SKM-1 treated with dmso at 0.1 percent for 144 hours (cell line): ENCODE measurements around the gene SMNDC1.
"Not testable (repeated sequence)": the region's sequence is repeated elsewhere in the genome, so short reads cannot be mapped to it uniquely, and the experiment has no call there.

Experiments
- DNase-seq: peaks from one replicate; lab custom pipeline; 2025; ENCODE audit not compliant: unreplicated experiment; lab: John Stamatoyannopoulos, UW

SMNDC1 gene

GRCh38 chr10:110254467-110254866 is 50.3 kb downstream of the SMNDC1 start:
- DNase-seq: no peak

DNA sequence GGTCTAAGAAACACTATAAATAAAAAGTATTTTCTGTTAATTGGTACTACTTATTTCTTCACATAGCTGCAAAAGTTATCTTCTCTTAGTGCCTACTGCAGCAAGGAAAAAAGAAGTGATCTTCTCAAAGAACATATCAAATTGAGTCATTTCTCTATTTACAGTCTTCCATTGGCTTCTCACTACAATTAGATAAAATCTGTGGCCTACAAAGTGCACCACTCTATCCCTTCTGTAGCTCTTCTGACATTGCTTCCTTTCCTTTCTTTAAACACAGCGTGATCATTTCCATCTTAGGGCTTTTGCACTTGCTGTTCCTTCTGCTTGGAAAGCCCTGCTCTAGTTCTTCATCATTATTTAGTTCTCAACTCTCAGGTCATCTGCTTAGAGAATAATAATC is 52.6 kb downstream of the SMNDC1 start:
- no peak for DNase-seq

GRCh38 chr10:110251392-110251791 is 53.3 kb downstream of the SMNDC1 start:
- not testable (repeated sequence) for DNase-seq

DNA sequence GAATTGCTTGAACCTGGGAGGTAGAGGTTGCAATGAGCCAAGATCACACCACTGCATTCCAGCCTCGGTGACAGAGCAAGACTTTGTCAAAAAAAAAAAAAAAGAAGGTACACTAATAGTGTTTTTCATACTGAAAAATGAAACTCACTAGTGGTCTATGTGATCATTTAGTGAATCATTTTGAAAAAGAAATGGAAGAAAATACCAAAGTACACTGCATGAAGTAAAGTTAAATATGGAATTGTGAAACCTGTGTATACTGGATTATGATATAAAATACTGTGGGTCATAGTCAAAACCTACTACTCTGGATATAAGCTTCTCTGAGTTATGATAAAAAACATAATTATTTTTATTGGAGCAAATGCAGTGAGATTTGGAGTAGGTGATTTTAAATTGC is 55.2 kb downstream of the SMNDC1 start:
- DNase-seq: not testable (repeated sequence)

- DNase-seq: not testable (repeated sequence)
These were observed 56.9 kb downstream of the SMNDC1 start for GRCh38 chr10:110247833-110248232.

GRCh38 chr10:110244550-110244949 is 60.2 kb downstream of the SMNDC1 start:
- DNase-seq: no peak

- DNase-seq: no peak
These were observed 62.2 kb downstream of the SMNDC1 start for GRCh38 chr10:110242511-110242910.

GRCh38 chr10:110241841-110242240 is 62.9 kb downstream of the SMNDC1 start:
- DNase-seq: no peak

- DNase-seq: no peak
These were observed 63.3 kb downstream of the SMNDC1 start for GRCh38 chr10:110241407-110241806.
